GM12875 (cell line): ENCODE data around the gene SSH3.

Experiments used
- H3K4me3 ChIP-seq: one replicate; pipeline ENCODE4 v1.5.1; 2011; ENCODE audit warnings: low read depth, low read length, control low read depth
- TF ChIP-seq, protein P1 (sequence below): IDR thresholded peaks from 2 replicates; pipeline ENCODE4 v1.5.1; 2011; ENCODE audit warnings: low read depth, mild to moderate bottlenecking, control low read depth, inconsistent platforms, low read length, moderate library complexity, borderline replicate concordance; ENCODE audit not compliant: insufficient read depth

The SSH3 gene

DNA sequence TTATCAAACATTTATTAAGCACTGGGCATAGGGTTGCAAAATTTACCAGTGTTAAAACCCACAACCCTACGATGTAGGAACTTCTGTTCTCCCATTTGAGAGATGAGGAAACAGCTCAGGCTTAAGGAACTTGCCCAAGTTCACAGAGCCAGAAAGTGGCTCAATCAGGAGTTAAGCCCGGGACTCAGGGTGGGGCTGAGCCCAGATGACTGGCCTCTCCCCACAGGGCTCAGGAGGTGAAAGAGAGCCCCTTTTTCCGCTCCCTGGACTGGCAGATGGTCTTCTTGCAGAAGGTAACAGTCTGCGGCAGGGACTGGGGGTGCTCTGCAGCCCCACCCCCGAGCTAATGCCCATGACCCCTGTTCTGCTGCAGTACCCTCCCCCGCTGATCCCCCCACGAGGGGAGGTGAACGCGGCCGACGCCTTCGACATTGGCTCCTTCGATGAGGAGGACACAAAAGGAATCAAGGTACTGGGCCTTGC is 19.8 kb upstream of the SSH3 start:
- TF ChIP-seq, protein P1, sequence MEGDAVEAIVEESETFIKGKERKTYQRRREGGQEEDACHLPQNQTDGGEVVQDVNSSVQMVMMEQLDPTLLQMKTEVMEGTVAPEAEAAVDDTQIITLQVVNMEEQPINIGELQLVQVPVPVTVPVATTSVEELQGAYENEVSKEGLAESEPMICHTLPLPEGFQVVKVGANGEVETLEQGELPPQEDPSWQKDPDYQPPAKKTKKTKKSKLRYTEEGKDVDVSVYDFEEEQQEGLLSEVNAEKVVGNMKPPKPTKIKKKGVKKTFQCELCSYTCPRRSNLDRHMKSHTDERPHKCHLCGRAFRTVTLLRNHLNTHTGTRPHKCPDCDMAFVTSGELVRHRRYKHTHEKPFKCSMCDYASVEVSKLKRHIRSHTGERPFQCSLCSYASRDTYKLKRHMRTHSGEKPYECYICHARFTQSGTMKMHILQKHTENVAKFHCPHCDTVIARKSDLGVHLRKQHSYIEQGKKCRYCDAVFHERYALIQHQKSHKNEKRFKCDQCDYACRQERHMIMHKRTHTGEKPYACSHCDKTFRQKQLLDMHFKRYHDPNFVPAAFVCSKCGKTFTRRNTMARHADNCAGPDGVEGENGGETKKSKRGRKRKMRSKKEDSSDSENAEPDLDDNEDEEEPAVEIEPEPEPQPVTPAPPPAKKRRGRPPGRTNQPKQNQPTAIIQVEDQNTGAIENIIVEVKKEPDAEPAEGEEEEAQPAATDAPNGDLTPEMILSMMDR = no peak
- no peak overlapping the region for H3K4me3 ChIP-seq

DNA sequence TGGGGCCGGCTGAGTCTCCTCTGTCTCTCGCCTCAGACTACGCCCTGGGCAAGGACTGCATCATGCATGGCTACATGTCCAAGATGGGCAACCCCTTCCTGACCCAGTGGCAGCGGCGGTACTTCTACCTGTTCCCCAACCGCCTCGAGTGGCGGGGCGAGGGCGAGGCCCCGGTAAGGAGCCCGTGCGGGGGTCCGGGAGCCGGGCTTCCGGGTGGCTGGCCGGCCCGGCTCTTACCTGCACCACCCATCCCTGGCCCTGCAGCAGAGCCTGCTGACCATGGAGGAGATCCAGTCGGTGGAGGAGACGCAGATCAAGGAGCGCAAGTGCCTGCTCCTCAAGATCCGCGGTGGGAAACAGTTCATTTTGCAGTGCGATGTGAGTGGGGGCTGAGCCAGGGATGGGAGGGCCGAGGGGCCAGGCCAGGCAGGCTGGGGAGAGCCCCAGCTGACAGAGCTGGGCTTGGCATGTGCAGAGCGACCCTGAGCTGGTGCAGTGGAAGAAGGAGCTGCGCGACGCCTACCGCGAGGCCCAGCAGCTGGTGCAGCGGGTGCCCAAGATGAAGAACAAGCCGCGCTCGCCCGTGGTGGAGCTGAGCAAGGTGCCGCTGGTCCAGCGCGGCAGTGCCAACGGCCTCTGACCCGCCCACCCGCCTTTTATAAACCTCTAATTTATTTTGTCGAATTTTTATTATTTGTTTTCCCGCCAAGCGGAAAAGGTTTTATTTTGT is 18.4 kb upstream of the SSH3 start:
- TF ChIP-seq, protein P1 = no peak
- no peak overlapping the region for H3K4me3 ChIP-seq

- H3K4me3 ChIP-seq = no peak overlapping the region
- TF ChIP-seq, protein P1 = no peak
These were observed 17.5 kb upstream of the SSH3 start for GRCh38 chr11:67285541-67286498.

DNA sequence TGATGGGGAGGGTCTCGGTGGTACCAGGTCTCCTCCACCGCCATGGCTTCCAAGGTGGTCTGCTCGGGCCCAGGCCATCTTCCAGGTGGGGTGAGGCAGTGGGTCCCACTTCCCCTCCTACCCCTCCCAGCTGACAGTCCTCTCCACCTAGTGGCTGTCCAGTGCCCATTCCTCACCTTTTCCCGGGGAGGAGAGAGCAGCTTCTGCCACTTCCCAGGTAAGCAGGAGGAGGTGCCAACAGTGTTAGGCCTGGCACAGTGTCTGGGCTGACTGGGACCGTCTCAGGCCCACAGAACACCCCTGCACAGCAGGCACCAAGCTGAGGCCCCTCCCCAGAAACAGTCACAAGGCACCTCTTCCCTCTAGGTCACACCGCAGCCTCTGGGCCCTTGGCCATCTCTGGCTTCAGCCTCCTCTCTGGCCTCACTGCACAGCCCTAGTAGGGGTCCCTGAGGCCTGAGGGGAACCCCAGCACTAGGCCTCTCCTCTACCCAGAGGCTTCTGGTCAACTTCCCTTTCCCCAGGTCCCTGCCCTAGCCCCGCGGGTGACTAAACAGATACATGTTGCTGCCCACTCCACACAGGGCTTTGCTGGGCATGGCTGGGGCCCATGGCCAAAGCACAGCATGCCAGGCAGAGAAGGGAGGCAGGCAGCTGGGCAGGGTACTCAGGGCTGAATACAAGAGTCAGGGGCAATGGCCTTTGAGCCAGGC is 16.6 kb upstream of the SSH3 start:
- no peak overlapping the region for H3K4me3 ChIP-seq
- TF ChIP-seq, protein P1 = peak; percentile 18; the same call in 1 of the 2 replicates

- H3K4me3 ChIP-seq = peak overlapping the region; percentile 71
- TF ChIP-seq, protein P1 = no peak
These were observed 15.8 kb upstream of the SSH3 start for GRCh38 chr11:67287355-67288197.

DNA sequence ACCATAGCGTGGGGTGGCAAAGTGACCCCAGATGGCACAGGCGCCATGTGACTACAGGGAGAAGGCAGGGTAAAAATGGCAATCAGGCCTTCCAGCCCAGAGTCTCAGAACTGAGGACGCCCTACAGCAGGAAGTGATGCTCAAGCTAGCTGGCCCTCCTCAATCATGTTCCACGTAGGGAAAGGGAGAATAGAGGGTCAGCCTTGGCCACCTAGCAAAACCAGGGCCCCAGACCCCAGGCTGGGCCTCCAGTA is 15.2 kb upstream of the SSH3 start:
- TF ChIP-seq, protein P1 = no peak
- peak overlapping the region; percentile 71 for H3K4me3 ChIP-seq
